ENCODE results near the gene OCIAD2.

GRCh38 chr4:48899432-48899749 is 7.2 kb downstream of the OCIAD2 start:
- TF ChIP-seq ZNF843 (tag by site-specific recombination; IDR thresholded peaks at IDR 0.05) (no peak), ZNF311 (tag by site-specific recombination; IDR thresholded peaks at IDR 0.05; ENCODE audit: borderline replicate concordance) (no peak), CTCF (tag by site-specific recombination; IDR thresholded peaks at IDR 0.05) (no peak), ZNF596 (tag by site-specific recombination; IDR thresholded peaks at IDR 0.05) (no peak), SETDB1 (IDR thresholded peaks at IDR 0.05; ENCODE audit: insufficient read length, low read length) (no peak)
